ENCODE results near the gene UBE2Q1.

DNA sequence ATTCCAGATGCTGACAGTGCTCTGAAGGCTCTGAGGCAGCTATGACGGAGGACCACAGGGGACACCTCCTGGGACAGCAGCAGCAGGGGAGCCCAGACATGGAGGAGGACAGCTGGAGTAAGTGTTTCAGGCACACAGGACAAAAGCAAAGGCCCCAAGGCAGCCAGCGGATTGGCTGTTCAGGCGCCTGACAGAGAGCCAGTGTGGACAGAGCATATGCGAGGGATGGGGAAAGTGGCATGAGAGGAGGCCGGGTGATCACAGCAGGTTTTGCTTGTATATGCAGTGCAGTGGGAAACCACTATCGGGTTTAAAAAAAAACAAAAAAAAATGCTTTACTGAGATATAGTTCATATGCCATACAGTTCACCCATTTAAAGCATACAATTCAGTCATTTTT is 28.2 kb upstream of the UBE2Q1 start:
- TF ChIP-seq GATA2 (IDR thresholded peaks at IDR 0.05; ENCODE audit: low read depth, low read length) (no peak), GATA3 (IDR thresholded peaks at IDR 0.05; ENCODE audit: low read depth, low read length) (no peak)
